ENCODE data around the gene CSMD2.

CSMD2 gene

DNA sequence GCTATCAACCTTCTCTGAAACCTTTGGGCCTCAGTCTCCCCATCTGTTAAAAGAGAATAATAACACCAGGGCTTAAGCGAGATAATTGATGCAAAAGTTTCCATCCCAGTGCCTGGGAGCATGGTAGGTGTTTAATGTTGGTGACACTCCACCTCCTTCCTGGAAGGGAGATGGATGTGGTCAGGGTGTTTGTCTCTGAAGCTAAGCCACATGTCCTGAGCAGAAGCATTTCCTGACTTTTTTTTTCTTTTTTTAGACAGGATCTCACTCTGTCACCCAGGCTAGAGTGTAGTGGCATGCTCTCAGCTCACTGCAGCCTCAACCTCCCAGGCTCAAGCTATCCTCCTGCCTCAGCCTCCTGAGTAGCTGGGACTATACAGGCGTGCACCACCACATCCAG is 373.8 kb downstream of the CSMD2 start:
- DNase-seq: no peak

DNA sequence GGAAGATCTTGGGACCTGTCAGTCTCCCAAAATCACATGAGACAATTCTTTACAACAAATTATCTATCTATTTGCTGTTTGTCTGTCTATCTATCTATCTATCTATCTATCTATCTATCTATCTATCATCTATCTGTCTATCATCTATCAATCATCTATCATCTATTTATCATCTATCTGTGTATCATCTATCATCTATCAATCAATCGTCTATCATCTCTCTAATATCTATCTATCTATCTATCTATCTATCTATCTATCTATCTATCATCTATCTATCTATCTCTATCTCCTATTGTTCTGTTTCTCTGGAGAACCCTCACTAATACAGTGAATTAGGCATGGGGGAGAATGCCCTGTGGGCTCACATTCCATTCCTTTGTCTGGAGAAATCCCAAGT is 374.5 kb downstream of the CSMD2 start:
- no peak for DNase-seq

DNA sequence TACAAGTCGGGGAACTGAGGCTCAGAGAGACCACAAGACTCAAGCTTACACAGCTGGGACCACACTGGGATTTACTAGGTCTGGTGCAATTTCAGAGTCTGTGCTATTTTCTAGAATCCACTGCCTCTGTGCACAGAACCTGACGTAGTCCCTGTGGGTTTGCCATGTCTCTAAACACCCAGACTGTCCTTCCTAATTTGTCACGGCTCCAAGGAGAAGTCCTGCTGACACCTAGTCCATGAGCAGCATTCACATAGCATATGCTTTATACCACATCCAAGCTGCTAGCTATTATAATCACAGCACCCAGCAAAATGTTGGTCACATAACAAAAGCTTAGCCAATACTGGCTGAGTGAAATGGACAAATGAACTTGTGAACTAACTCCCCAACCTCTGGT is 380.2 kb downstream of the CSMD2 start:
- no peak for DNase-seq

DNA sequence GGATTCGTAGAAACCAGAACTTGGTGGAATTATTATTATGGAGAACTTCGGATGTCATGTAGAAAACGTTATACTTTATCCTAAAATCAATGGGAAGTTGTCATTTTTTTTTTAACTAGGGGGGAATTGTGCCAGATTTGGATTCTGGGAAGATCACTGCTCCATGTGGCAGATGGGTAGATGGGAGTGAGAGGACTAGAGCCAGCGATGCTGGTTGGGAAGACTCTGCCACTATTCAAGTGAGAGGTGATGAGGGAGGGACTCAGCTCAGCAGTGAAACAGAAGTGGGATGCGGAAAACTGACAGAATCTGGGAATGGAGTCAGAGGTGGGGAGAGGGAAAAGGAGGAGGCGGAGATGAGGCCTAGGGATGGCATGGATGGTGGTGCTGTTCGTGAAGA is 382.3 kb downstream of the CSMD2 start:
- DNase-seq: no peak

DNA sequence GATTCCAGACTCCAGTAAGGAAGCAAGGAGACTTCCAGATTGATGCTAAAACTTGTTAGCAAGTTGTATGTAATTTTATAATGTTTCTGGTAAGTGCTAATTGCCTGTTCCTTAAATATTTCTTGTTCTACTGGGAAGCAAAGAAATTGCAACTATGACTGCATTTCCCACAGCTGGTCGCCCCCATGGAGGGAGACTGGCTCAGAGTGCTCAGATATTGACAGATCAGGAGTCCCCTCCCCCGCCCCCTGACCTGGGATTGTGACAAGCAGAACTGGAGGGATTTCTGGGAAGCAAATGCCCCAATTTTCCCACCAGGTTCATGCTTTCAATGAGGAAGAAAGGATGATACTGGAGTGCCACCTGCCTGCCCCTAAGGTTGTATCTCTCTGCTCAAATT is 383.4 kb downstream of the CSMD2 start:
- DNase-seq: no peak

DNA sequence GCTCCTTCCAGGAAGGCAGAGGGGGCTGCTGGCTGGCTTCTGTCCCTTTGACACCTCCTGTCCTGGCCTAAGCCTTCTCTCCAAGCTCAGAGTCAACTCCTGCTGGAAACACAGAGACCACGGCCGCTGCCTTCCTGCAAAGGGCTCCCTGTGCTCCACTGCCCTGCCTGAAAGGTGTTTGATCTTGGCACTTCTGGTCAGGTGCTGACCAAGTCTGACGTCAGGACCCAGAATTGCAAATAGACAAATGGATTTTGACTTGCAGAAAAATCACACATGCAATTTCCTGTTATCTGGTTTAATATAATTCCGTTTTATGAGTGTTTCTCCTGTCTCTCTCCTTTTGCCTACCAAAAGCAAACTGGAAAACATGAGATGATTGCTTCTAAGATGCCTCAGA is 387.7 kb downstream of the CSMD2 start:
- no peak for DNase-seq

DNA sequence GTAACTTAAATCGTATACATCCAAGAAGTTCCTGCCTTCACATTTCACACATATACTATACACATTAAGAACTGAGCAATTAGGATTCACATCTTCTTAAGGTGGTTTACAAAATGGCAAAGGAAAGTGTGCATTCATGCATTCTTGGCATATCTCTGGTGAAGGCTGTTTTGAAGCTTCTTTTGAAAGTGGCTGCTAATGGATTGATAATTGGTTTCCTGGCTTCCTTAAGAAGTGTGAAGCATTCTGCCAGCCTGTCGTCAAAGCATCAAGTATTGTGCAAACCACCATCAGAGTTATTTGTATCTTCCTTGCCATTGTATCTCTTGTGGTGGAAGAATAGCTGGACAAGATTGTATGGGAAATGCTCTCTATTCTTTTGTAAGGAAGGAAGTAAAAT is 396.2 kb downstream of the CSMD2 start:
- DNase-seq: no peak

DNA sequence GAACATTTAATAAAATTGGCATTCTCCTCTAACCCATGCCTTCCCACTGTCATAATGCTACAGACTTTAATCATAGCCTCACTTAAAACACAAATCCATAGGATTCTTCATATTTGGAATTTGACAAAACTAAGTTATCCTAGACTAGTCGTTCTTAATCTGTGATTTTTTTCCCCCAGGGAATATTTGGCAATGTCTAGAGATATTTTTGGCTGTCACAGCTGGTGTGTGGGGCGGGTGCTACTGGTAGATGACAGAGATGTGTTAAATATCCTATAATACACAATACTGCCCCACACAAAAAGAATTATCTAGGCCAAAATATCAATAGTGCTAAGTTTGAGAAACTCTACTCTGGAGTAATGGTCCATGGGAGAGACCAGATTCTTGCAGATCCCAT is 396.9 kb downstream of the CSMD2 start:
- no peak for DNase-seq

DNA sequence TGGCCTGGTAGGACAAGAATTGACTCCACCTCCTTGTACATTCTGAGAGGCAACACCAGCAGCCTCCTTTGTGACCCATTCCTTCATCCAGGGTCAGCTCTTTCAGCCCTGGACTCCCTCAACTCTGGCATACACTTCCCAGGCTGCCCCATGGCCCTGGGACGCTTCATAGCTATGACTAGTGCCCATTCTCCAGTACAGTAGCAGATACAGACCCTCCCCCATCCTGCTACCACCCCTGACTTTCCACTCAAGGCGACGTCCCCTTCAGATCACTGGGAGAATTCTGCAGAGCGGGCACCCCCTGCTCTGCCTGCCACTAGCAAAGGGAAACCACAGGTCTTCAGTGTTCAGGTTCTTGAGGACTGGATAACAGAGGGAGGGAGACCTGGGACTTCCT is 400.9 kb downstream of the CSMD2 start:
- no peak for DNase-seq

DNA sequence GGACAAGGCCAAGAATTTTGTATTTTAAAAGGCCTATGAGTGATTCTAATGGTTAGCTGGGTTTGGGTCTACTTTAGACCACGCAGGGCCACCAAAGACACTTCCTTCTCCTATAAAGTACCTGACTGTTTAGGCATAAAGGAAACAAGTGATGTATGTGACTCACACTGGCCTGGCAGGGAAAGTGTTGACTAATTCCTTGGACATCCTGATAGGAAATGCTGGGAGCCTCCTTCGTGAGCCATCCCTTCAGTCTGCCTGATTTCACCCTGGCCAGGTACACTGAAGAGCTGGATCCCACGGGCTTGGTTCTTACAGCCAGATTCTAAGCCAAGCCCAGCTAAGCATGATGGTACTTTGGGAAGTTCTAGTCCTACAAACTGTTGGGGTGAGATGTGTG is 401.6 kb downstream of the CSMD2 start:
- no peak for DNase-seq

DNA sequence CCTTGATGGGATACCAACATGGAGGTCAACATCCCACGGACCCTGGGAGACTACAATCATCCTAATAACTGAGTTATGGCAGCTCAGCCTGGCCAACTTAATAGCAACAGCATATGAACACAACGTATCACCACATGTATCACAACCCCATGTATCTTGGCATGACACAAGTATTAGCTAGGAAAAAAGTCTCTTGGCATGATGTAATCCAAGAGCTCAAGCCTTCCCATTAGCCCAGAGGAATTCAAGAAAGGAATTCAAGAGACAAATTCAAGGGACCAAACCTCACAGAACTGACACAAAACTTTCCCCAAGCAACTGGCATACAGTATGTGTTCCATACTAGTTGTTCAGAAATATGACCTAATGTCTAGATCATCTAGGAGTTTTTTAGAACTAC is 402.1 kb downstream of the CSMD2 start:
- no peak for DNase-seq

DNA sequence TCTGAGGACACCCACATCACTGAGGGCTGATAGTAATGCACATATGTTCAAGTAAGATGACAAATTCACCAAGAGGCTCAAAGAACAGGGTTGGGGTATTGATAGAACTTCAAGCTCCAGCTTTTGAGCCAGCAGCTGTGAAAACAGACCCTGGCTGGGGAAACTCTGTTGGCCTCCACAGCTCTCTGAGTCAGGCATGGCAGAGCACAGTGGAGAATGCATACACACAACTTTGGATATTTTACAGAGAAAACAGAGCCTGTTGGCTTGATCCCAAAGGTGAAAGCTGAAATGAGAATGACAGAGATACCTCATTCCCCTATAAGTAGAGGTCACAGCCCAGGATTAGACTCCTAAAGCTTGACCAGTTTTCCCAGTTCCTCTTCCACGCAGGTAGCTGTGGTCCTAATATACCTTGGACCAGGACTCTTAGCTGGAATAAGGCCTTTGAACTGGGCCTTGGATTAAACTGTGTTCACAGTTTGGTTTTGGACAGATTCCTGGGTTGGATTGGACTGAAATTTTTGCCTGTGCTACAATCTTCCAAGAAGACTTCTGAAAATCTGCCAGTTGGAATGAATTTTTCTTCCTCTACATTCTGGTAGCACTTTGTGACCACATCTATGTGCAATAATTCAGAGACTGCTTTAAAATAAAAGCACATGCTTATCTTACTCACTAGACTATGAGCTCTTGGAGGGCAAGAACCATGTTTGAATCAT is 402.8 kb downstream of the CSMD2 start:
- DNase-seq: no peak

DNA sequence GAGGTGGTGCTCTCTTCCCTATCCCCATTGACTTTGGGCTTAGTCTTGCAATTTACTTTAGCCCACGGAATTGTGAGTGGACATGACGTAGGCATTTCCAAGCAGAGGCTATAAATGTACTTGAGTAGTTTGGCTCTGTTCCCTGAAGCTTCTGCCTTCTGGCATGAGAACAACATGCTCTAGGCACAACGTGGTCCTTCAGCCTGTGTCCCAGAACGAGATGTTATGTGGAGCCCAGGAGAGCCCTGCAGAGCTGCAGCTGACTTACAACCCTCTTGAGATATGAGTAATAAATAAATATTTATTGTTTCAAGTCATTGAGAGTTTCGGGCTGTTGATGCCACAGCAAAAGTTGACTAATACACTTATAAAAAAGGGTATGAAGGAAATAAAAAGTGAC is 406.3 kb downstream of the CSMD2 start:
- no peak for DNase-seq

DNA sequence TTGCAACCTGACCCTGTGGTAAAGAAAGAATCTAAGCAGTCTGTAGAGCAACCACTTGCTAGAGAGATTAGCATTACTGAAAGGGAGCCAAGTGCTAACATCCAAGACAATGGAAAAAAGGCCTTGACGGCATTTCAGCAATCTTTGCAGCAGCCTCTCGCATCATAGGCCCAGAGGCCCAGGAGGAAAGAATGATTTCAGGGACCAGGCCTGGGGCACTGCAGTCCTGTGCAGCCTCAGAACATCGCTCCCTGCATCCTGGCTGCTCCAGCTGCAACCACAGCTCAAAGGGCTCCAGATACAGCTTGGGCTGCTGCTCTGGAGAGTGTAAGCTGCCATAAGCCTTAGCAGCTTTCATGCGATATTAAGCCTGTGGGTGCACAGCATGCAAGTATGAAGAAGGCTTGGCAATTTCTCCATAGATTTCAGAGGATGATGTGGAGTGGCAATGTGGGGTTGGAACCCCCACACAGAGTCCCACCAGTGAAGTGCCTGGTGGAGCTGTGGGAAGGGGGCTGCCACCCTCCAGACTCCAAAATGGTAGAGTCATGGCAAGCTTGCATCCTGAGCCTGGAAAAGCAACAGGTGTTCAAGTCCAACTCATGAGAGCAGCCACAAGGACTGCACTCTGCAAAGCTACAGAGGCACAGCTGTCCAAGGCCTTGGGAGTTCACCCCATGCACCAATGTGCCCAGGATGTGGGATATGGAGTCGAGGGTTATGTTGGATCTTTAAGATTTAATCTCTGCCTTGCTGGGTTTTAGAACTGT is 411.8 kb downstream of the CSMD2 start:
- no peak for DNase-seq

DNA sequence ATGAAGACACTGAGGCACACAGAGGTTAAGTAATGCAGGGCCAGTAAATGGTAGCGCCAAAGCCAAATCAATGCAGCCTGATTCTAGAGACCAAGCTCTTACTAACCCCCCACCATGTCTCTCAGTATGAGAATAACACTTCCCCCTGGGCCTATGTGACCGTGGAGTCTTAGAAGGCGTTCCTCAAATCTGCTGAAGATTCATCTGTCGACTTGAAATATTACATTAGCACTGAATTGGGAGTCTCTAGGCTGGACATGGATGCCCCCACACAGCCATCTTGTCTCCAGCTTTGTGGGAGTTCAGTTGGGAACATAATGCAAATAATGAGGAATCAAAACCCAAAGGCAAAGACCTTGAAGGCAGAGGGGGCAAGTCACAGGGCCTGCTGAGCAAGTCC is 419.1 kb downstream of the CSMD2 start:
- DNase-seq: no peak

DNA sequence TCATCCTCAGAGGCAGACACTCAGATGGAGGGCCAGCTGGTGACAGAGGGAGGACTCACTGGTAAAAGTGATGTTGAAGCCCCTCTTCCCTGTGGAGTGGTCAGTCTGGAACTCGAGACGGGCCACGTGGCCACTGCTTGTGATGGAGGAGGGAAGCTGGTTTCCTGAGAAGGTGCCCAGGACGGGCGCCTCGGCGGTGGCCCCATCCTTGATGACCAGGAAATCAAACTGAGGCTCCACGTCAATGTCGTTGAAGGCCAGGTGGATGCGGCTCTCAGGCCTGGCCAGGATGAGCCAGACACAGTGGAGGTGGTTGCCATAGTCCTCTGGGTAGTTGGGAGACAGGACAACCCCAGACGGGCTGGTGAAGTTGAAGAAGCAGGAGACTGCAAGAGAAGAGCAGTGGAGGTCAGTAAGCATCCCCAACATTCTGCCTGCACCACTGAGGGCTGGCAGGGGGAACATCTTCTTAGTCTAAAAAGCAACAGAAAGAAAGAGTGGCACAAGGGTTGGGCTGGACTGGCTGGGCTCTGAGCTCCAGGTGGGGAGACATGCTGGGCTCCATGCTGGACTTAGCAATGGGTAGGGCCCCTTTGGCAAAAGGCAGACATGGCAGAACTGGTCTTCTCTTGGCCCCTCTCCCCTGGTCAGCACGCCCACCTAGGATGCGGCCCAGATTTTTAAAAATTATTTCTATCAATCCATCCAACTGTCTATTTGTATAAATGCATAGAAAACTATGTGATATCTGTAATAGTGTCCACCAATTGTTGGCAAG is 421.6 kb downstream of the CSMD2 start:
- no peak for DNase-seq

DNA sequence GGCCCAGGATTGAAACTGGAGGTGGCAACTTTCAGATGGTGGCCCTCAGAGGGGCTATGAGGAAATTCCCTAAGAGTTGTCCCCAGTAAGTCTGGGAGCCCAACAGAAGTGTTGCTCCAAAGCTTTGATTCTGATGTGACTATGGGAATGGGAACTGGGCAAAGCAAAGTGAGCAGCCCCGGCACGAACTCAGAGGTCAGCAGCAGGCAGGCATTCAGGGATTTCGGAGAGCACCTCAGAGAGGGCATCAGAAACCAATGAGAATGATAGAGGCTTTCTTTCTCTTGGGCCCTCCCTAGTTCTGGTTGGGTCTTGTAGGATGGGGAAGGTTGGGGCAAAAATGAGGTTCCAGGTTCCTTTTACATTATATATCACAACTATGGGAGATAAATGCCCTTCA is 422.4 kb downstream of the CSMD2 start:
- DNase-seq: no peak

DNA sequence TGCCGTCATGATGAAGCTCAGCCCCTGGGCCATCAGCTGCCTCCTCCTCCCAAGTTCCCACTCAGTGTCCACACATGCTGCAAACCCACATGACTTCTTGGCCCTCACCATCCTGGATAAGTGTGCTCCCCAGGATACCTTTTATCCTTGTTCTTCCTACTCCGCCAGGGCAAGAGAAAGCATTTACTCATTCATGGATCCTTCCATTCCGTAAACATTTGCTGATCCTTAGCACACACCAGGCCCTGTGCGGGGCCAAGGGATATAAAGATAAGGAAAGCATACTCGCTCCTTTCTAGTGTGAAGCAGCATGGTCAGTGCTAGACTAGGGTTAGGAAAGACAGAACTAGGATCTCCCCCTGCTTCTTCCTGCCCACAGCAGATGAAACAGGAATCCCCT is 423.3 kb downstream of the CSMD2 start:
- DNase-seq: no peak

DNA sequence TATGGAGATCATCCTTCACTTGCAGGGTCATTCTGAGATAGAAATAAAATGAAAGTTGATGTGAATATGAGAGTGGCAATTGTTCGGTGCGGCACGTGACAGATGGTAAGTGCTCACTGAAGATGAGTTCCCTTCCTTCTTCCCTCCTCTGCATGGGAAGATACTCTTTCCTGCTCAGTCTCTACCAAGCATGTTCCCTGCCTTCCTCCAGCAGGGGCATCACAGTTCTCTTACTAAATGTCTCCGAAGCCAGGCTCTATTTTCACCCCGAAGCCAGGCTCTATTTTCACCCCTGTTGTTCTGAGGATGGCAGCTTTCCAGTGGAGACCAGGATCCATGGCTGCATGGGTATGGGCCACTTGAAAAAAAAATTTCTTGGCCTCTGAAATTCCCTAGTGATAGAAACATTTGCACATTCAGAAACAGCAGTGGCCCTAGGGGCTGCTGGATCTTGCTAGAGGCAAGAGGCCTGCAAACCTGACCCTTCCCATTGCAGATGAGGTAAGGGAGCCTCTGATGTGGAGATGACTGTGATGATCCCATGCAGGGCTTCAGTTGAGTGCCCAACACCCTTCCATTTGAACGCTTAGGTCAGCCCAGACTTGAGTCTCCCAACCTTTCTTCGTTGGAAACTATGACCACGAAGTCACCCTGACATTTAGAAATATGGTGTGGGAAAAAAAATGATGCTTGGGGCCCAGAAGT is 424.8 kb downstream of the CSMD2 start:
- no peak for DNase-seq

DNA sequence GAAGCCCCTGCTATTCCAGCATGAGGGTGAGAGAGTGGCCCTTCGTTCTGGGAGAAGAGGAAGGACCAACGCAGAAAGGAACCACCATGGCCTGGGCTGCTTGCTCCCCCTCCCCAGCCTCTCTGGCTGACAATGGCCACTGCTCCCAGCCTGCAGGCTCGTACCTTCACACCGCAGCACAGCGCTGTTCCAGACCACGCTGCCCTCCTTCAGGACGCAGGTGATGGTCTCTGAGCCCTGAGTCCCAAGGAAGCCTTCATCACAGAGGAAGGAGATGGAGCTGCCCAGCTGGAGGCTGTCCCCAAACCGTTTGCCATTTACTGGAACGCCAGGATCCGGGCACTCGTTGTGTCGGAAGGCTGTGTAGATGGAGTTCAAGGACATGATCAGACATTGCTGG is 426.1 kb downstream of the CSMD2 start:
- no peak for DNase-seq

DNA sequence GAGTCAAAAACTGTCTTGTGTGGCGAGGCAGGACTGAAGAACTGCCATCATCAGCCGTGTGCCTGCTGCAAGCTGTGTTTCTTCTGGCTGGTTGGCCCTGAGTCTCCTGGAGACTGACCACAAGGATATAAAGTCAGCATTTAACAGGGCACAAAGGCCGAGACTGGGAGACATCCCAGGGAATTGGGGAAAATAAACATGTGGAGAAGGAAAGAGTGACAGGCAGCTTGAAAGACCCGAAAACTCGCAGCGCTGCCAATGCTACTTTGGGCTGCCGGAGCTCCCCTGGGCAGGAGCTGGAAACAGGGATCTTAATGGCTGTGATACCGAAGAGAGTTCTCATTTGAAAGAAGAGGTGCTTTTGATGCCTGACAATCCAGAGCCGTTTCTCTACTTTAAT is 426.5 kb downstream of the CSMD2 start:
- DNase-seq: no peak

DNA sequence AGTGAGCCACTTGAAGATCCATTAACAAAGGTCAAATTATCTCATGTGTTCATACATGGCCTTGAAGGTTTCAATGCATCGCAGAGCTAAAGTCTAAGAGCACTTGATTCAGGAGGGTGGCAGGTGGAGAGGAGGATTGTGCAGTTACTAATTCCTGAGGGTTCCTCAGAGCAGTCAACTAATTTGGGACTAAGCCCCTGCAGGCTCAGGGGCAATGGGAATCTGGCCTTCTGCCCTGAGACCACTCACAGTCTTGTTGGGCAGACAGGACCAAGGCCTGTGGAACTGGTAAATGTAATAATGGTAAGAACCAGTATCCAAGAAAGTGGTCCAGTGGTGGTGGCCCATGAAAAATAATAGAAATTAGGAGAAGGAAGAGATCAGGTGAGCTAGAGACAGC is 428.5 kb downstream of the CSMD2 start:
- DNase-seq: no peak

DNA sequence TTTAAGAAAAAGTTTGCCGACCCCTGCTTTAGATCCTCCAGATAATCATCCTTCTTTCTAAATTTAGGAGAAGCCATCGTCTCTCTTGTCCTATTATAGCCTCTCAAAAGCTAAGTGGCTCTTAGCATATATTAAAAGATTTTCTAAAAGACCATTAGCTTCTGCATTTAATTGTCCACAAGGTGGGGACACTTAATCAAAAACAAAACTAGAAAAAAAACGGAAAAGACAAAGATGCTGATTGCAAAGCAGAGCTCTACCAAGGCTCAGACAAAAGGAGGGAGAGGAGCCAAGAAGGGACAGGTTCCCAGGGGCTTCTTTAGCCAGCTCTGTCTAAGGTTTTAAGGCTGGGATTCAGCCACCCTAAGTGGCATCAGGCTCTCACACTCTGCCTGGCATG is 429.4 kb downstream of the CSMD2 start:
- DNase-seq: no peak

Data from CD4-positive, alpha-beta T cell treated with Interferon alpha-2 for 1 hour (primary cell).